Measurements from ENCODE around the gene TENM4.

The TENM4 gene

DNA sequence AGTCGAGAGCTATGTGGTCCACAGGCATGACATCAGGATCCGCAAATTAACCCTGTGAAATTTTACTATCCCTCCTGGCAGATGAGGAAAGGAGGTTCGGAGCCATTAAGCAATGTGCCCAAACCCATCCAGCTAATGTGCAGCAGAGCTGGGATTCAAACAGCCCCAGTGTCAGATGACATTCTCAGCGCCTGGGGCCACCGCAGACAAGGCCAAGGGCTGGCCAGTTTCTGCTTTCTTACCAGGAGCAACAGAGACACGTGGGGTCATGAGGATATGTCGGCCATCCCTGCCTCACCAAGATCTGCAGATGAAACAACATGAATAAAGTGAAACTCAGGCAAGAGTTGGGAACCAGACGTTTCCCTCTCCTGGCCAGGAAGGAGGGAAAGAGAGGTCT is 110.2 kb downstream of the TENM4 start:
- H3K4me3 ChIP-seq (ENCODE audit: low read depth, low read length): no peak overlapping the region
- TF ChIP-seq, protein P1, sequence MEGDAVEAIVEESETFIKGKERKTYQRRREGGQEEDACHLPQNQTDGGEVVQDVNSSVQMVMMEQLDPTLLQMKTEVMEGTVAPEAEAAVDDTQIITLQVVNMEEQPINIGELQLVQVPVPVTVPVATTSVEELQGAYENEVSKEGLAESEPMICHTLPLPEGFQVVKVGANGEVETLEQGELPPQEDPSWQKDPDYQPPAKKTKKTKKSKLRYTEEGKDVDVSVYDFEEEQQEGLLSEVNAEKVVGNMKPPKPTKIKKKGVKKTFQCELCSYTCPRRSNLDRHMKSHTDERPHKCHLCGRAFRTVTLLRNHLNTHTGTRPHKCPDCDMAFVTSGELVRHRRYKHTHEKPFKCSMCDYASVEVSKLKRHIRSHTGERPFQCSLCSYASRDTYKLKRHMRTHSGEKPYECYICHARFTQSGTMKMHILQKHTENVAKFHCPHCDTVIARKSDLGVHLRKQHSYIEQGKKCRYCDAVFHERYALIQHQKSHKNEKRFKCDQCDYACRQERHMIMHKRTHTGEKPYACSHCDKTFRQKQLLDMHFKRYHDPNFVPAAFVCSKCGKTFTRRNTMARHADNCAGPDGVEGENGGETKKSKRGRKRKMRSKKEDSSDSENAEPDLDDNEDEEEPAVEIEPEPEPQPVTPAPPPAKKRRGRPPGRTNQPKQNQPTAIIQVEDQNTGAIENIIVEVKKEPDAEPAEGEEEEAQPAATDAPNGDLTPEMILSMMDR (IDR thresholded peaks at IDR 0.05; ENCODE audit: borderline replicate concordance, insufficient read depth, low read depth, low read length): no peak

DNA sequence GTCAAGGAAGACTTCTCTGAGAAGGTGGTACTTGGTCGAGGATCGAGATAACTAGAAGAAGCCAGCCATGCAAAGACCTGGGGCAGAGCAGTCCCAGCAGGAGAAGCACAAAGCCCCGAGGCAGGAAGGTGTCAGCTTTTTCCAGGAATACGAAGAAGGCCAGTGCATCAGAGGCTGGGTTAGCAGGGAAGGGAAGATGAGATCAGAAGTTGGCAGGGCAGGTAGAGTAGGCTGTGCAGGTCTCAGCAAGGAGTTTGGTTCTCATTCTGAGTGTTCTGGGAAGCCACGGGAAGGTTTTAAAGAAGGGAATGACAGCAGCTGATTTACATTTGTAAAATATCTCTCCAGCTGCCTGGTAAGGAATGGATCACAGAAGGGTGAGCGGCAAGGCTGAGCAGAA is 111.3 kb downstream of the TENM4 start:
- TF ChIP-seq, protein P1 (IDR thresholded peaks at IDR 0.05; ENCODE audit: borderline replicate concordance, insufficient read depth, low read depth, low read length): no peak
- no peak overlapping the region for H3K4me3 ChIP-seq (ENCODE audit: low read depth, low read length)

DNA sequence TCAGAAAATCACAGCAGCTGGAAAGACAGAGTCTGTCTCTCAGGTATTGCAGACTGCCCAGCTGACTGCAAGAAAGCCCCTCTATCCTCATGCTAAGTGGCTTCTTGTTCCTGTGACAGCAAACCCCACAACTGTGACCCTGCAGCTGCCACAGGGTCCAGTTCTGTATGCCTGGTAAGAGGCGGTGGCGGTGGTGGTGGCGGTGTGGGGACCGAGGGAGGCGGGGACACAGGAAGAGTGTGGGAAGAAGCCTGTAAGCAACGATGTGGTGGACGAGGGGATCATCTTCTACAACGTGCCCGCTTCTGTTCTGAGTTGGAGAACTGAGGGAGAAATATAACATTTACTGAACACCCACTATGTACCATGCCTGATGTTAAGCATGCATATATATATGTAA is 112.4 kb downstream of the TENM4 start:
- TF ChIP-seq, protein P1 (IDR thresholded peaks at IDR 0.05; ENCODE audit: borderline replicate concordance, insufficient read depth, low read depth, low read length): no peak
- no peak overlapping the region for H3K4me3 ChIP-seq (ENCODE audit: low read depth, low read length)

DNA sequence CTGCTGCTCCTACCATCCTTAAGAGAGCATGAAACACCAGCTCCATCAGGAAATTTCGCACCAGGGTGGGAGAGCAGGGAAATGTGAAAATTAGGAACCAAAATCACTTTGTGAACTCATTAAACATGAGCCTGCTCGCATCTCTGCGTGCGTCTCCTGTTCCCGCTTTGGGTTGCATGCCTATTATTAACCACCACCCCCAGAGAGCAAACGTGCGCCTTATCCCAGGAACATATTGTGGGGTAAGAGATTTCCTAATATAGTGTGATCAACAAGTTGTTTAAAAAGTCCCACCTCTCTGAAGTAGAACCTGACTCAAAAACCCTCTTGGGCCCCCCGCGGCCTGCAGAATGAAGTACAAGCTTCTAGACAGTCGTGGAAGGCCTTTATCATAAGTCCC is 115.0 kb downstream of the TENM4 start:
- TF ChIP-seq, protein P1 (IDR thresholded peaks at IDR 0.05; ENCODE audit: borderline replicate concordance, insufficient read depth, low read depth, low read length): no peak
- H3K4me3 ChIP-seq (ENCODE audit: low read depth, low read length): no peak overlapping the region

DNA sequence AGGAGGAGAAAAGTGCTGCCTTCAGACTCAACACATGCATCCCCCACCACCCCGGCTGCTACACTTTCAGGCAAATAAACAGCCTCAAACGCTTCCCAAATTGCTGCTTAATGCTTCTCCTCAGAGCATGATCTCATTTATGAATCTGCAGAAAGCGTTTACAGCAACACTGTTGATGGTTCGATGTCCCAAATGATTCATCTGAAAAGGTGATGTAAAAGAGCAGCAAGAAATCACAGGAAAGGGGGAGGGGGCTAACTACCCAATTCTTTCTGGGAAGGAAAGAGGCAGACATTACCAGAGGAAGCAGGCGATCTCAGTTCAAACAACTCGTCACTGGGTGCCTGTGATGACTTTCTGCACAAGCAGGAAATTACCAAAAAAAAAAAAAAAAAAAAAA is 119.6 kb downstream of the TENM4 start:
- H3K4me3 ChIP-seq (ENCODE audit: low read depth, low read length): no peak overlapping the region
- TF ChIP-seq, protein P1 (IDR thresholded peaks at IDR 0.05; ENCODE audit: borderline replicate concordance, insufficient read depth, low read depth, low read length): no peak

DNA sequence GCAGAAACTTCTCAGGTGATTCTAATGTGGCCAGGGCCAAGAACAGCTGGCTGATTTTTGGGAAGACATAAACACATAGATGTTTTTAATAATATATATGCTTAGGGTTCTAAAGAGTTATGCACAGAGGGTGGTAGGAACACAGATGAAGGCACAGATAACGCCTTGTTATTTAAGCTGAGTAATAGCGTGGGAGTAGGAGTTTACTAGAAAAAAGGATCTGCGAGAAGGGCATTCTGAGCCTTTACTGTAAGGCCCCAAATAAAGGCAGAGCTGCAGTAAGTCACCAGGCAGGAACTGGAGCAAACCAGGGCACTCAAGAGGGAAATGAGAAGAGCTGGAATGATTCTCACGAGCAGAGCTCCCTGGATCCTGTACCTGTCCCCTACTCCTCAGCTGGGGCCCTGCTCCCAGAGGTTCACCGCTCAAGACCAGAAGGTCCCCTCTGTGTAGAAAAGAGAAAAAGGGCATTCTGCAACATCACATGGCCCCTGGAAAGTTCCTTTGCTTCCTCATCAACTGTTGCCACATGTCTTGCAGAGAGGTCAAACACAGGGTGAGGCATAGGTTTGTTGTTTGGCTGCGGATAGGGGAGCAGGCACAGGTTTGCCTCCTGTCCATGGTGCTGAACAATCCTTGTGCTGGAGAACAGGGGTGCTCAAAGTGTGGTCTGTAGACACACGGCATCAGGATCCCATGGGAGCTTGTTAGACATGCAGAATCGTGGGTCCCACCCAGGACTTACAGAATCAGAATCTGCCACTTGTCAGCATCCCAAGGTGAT is 125.7 kb downstream of the TENM4 start:
- TF ChIP-seq, protein P1 (IDR thresholded peaks at IDR 0.05; ENCODE audit: borderline replicate concordance, insufficient read depth, low read depth, low read length): no peak
- no peak overlapping the region for H3K4me3 ChIP-seq (ENCODE audit: low read depth, low read length)

DNA sequence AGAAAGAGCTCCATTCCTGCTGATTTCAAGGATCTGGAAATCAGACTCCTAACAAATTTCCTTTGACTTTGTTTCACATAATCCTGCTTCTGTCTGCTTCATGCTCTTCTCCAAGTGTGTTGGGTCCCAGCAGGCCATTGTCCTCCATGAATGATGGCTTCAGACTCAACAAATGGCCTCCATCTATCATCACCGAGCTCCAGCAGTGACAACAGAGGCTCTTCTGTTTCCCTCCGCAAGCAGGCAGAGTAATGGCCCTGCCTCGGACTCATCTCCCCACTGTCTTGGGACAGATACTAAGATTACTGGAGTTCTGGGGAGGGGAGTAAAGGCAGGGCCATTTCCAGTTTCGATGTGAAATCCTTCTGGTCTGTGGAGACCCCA is 127.3 kb downstream of the TENM4 start:
- no peak overlapping the region for H3K4me3 ChIP-seq (ENCODE audit: low read depth, low read length)
- TF ChIP-seq, protein P1 (IDR thresholded peaks at IDR 0.05; ENCODE audit: borderline replicate concordance, insufficient read depth, low read depth, low read length): no peak

Data from GM12875 (cell line).